ENCODE data around the gene TMED8.

GRCh38 chr14:77353469-77354141 lies 23.3 kb downstream of the TMED8 start:
- no peak for TF ChIP-seq CTCF (IDR thresholded peaks at IDR 0.05; ENCODE audit: borderline replicate concordance, extremely low read depth, low read length, poor library complexity, severe bottlenecking)
- no peak for TF ChIP-seq EZH2 (IDR thresholded peaks at IDR 0.05; ENCODE audit: borderline replicate concordance, low read depth, low read length, severe bottlenecking)

Measured in DND-41 (cell line).